Middle frontal gyrus (tissue), 1 donor: ENCODE measurements around the gene BCL6B.
A peak's percentile ranks its signal among the peaks of the same experiment; 100 is the strongest.

Experiments used
- DNase-seq: peaks from one replicate; pipeline ENCODE4 v3.0.0-alpha.2; 2015; ENCODE audit warnings: low spot score; ENCODE audit errors: extremely low spot score

Gene BCL6B

DNA sequence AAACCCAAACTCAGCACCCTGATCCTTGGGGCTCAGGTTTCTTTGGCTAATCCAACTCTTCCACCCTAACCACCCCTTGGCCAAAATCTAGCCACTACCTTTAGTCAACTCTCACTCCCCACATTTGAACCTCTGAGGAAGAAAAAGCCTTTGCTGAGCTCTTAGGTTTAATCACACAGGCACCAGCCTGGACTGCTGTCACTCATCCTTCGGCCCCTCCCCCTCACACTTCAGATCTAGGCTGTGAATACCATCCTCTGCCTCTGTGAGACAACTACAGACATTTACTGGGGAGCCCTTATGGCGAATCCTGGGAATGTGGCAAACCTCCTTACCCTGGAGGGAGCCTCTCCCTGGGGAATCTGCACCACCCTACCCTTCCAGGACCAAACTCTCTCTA, 15.7 kb upstream of the BCL6B start:
- DNase-seq, result no peak

DNA sequence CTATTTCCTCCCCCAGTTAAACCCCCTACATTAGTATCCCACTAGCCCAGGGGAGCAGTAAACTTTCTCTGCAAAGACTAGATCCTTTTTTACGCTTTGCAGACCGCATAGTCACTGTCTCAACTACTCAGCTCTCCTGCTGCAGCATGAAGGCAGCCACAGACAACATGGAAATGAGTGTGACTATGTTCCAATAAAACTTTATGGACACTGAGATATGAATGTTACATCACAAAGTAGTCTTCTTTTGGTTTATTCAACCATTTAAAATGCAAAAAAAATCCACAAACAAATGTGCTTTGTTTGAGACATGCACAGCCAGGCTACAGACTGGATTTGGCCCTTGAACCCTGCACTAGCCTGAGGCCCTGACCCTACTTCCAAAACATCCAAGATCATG, 12.3 kb upstream of the BCL6B start:
- DNase-seq, result no peak

DNA sequence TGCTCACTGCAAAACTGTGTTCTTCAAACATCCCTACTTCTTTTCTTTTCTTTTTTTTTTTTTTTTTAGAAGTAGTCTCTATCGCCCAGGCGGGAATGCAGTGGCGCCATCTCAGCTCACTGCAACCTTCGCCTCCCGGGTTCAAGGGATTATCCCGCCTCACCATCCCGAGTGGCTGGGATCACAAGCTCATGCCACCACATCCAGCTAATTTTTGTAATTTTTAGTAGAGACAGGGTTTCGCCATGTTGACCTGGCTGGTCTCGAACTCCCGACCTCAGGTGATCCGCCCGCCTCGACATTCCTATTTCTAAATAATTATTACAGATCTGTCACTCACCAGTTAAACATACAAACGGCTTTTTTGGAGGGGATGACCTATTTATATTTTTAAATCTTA, 11.4 kb upstream of the BCL6B start:
- no peak for DNase-seq

DNA sequence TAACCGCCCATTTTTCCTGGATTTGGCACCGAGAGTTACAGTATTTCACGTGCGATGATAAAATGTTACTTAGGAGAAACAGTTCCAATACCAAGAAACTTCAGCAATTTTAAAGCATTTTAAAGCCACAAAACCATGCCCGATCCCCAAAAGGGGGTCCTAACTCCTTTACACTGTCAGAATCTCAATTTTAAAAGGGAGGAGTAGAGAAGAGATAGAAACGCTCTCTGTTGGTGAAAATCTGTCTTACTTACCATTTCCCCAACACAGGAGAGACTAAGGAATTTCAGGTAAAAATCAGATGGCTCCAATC, 11.0 kb upstream of the BCL6B start:
- no peak for DNase-seq

DNA sequence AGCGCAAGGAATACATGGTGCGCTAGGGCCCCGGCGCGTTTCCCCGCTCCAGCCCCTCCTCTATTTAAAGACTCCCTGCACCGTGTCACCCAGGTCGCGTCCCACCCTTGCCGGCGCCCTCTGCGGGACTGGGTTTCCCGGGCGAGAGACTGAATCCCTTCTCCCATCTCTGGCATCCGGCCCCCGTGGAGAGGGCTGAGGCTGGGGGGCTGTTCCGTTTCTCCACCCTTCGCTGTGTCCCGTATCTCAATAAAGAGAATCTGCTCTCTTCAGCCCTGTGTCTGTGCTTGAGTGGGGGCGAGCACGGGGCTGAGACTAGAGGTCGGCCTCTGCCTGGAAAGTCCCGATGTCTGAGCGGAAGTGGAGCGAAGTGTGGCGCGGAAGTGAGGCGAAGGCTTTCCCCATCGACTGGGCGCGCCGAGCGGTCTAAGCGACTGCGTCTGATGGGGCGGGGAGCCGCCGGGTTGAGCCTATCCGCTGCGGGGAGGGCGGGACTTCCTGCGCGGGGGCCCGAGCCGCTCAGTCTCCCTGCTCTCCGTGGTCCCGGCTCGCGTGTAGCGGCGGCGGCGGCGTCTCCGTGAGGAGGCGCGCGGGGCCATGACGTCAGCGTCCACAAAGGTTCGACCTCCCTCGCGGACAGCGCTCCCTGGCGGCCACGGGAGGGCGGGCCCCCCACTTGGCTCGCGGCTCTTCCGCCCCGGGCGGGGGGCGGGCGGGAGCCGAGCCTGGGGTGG, 8.4 kb upstream of the BCL6B start:
- peak; percentile 94 for DNase-seq

DNA sequence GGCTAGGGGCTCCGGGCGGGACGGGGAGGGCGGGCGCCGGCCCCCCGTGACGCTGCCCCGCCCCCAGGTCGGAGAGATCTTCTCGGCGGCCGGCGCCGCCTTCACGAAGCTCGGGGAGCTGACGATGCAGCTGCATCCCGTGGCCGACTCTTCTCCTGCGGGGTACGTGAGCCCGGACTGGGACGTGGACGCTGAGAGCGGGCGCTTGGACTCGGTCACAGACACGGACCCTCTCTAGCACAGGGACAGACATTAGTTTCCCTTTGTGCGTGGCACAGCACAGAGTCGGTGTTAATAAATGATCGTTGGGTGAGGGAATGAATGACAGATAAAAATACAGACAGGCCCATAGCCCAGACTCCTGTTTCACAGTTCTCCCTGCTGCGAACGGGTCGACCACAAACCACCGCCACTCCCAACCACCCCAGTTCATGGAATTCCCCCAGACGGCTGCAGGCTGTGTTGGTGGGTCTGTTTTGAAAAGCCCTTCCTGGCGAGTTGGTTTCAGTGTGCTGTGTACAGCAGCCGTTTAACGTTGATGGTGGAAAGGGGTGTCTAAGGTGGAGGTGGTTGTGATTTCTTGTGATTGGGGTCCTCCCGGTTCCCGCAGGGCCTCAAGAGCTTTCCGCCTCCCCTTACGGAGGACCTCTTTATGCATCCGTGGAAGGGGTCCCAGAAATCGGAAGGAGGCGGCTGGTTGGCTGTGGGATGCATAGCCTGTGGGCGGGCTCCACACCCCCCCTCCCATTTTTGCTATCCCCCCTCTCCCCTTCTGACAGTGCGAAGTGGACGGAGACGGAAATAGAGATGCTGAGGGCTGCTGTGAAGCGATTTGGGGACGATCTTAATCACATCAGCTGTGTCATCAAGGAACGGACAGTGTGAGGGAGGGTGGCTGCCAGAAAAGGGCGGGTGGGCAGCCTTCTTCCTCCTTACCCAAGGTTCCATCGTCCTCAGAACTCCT, 7.6 kb upstream of the BCL6B start:
- DNase-seq, result no peak

DNA sequence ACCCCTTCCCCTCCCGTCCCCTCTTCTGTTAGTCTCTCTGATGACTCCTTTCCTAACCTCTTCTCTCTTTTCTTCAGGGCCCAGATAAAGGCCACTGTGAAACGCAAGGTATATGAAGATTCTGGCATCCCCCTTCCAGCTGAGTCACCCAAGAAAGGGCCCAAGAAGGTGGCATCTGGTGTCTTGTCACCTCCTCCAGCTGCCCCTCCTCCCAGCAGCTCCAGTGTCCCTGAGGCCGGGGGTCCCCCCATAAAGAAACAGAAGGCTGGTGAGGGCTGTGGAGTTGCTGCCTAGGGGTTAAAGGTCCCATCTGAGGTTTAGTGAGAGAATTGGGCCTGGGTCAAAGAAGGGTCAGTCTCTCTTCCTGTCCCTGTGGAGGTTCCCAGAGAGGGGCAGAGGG, 6.4 kb upstream of the BCL6B start:
- DNase-seq, result no peak

DNA sequence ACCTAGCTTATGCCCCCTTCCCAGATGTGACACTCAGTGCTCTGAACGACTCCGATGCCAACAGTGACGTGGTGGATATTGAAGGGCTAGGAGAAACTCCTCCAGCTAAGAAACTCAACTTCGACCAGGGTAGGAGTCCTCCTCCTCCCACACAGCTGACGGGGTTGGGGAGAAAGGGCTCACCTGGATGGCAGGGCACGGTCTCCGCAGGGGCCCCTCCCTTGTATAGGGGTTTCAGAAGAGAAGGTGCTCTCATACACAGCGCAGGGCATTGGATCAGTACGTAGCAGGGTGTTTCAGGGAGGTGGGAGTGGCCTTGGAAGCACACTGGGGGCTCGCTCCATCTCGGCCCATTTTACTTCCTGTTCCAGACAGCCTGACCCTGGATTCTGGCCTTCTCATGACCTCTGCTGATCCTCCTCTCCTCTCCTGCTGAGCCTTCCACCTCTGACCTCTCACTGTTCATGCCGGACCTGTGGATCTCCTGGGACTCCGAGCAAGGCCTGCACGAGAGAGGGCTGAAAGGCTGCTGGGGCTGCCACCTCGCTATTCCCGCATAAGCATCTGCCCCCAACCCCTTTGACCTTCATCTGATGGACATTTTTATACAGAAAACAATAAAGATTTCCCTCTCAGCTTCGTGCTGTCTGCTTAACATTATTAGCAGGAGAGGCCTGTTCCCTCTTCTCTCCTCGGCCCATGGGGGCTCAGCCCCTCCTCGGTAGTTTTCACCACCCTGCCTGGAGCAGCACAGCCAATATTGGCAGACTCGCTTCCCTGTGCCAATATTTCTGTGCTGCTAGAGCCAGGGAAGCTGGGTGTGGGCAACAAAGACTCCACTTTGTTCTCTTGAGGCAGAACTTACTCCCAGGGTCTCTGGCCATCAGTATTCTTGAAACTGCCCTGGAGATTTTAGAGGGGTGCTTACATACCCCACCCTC, 5.7 kb upstream of the BCL6B start:
- no peak for DNase-seq

DNA sequence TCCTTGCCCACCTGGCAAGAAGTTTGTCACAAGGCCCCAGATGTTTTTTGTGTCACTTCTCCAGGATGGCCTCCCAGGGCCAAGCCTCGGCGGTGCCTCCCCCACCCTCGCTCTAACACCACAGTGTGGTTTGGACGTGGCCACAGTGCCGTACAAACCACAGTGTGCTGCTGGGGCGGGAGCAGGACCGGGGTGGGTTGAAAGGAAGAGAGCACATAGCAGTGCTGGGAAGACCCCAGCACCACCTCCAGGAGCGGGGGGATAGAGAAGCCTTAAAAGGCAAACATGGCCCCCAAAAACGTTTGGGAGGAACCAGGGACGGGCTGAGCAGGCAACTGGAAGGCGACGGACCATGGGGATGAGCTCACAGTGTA, 5.0 kb upstream of the BCL6B start:
- no peak for DNase-seq

DNA sequence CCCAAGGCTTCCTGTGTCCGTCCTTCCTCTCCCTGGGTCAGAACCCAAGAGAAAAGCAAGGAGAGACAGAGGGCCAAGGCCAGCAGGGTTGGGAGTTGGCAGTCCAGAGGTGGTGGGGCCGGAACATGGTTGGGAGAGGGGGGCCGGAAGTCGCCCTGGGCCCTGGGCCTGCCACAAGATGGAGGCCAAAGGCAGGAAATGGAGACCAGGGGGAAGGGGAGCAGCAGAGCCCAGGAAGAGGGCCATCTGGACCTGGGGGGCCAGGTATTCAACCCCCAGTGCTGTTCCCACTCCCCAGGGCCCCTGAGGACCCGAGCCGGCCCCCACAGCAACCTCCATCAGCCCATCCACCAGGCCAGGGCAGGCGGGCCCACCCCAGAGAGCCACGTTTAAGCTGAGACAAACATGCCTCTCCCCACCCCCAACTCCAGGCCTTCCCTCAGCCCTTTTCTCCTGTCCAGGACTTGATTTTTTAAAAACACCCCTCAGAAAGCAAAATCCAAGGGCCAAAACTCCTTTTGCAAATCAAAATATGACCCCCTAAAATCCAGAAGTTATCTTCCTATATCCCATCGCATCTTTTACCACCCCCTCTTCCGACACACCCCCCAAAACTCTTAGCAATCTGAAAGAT, 4.4 kb upstream of the BCL6B start:
- DNase-seq, result no peak

DNA sequence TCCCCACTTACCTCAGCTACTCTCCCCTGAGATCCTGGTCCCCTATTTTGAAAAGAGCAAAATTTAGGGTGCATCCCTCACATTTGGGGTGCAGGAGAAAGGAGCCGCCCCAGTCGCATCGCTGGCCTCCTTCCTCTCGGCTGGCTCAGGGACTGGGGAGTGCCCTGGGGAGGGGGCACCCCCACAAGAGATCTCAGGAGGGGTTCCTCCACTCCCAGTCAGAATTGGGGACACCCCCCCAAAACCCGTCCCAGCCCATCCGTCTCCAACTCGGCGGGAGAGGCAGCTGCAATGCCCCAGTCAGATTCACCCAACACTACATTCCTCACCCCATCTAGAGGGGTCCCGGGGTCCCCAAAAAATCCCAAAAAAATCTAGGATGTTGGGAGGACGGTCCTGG, 3.5 kb upstream of the BCL6B start:
- no peak for DNase-seq

DNA sequence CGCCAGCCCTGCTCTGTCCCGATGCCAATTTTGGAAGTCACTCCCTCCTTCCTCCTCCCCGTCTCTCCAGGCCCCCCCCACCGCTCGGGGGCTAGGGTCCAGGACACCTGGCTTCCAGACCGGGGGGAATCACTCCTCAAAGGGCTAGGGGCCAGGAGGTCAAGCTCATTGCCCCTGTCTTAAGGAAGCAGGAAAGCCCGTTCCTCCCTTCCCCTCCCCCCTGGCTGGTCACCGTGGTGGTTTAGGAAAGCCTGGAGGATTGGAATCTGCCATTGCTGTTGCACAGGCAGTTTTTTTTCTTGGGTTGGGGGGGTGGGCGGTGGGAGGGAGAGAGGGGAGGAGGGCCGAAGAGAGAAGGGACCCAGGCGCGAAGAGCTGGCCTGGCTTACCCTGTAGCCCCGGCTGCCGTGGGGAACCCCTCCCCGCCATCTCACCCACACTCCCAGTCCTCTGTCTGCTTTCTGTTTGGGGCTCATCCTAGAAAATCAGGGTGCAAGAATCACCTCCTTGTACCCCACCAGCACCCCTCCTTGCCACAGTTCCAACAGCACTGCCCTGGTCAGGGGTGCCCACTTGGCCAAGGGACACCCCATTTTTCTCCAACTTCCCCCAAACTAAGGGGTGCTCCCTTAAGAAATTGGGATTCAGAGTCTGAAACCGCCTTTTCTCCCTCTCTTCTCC, 2.9 kb upstream of the BCL6B start:
- no peak for DNase-seq

DNA sequence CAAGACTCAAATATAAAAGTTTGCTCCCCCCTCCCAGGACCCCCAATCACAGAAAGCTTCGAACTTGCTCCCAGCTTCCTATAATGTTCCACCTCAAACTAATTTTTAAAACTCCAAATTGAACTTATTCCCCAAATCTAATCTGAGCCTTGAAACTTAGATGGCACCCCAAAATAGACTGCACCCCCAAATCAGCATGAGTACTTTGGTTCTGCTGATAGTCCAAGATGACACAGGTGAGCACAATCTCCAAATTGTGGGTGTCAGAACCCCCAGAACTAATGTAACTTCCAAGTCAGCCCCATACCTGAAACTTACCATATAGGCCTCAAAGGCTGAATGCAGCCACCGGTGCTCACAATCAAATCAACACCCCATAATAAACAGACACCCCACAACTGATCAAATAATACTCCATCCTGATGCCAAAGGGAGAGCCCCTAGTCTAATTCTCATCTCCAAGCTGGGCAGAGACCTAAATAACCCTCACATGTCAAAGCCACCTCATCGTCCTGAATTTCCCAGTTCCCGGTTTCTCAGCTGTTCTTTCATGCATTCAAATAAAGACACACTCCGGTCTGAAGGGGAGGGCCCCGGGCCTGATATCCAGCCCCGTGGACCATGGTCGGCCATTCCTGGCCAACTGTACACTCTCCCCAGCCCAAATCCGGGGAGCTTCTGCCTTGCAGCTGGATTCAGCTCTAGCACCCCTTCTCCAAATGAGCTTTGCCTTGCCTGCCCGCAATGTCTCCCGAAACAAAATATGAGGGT, 1.8 kb upstream of the BCL6B start:
- no peak for DNase-seq

DNA sequence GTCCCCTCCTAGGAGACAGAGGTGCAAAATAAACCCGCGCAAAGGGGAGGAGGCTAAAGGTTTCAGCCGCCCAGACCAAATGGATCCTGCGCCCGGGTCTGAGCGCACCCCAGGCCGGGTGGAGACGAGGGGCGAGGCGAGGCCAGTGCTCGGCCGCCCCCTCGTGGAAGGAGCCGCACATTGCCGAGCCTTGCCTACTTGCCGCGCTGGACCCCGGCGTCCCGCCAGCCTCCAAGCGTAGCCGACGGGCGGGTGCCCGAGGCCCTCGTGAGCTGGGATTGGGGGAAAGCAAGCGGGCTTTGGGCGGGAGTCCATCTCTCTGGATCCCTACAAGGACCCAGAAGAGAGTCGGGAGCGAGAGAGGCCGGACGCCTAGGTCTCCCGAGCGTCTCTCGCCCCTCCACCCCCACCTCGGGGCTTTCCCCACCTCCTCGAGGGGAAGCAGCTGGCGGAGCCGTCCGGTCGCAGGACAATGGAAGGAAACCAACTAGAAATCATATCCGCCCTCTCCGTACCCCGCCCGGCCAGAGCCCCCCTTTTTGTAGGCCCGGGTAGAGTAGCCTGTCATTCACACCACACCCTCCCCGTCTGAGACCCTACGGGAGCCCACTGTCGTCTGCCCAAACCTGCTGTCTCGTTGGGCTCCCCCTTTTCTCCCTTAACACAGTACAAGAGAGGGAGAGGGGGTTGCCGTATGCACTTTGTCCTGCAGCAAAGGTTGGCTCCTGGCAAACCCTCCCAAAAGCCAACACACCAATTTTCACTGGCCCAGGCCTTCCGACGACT, 664 bp upstream of the BCL6B start:
- no peak for DNase-seq

DNA sequence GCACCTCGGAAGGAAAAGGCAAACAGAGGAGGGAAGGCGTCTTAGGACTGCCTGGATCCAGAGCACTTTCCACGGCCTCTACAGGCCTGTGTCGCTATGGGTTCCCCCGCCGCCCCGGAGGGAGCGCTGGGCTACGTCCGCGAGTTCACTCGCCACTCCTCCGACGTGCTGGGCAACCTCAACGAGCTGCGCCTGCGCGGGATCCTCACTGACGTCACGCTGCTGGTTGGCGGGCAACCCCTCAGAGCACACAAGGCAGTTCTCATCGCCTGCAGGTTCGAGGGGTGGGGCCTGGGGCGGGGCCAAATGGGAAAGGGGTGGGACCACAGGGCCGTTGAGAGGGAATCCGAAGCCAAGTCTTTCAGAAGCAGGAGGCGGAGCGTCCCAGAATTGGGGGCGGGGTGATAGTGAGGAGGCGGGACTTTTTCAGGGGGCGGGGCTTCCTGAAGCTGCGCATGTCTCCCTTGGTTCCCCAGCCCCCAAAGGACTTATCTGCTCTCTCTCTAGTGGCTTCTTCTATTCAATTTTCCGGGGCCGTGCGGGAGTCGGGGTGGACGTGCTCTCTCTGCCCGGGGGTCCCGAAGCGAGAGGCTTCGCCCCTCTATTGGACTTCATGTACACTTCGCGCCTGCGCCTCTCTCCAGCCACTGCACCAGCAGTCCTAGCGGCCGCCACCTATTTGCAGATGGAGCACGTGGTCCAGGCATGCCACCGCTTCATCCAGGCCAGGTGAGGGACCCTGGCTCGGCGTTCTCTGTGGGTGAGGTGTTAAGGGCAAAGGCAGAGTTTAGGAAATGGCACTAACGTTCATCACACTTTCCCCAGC, 939 bp downstream of the BCL6B start:
- no peak for DNase-seq

DNA sequence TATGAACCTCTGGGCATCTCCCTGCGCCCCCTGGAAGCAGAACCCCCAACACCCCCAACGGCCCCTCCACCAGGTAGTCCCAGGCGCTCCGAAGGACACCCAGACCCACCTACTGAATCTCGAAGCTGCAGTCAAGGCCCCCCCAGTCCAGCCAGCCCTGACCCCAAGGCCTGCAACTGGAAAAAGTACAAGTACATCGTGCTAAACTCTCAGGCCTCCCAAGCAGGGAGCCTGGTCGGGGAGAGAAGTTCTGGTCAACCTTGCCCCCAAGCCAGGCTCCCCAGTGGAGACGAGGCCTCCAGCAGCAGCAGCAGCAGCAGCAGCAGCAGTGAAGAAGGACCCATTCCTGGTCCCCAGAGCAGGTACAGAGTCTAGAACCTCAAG, 1.5 kb downstream of the BCL6B start:
- DNase-seq, result no peak

DNA sequence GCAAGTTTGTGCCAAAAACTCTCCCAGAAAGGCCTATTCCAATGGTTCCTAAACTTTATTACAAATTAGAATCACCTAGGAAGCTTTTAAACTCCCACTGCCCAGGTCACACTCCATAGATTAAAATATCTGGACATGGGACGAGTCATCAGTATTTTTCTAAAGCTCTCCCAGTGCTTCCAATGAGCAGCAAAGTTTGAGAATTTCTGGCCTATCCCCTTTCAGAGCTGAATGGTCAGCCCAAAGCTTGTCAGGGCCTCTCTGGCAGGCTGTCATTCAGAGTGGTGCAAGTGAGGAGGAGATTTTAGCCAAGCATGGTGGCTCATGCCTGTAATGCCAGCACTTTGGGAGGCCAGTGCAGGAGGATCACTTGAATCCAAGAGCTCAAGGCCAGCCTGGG, 2.4 kb downstream of the BCL6B start:
- no peak for DNase-seq

DNA sequence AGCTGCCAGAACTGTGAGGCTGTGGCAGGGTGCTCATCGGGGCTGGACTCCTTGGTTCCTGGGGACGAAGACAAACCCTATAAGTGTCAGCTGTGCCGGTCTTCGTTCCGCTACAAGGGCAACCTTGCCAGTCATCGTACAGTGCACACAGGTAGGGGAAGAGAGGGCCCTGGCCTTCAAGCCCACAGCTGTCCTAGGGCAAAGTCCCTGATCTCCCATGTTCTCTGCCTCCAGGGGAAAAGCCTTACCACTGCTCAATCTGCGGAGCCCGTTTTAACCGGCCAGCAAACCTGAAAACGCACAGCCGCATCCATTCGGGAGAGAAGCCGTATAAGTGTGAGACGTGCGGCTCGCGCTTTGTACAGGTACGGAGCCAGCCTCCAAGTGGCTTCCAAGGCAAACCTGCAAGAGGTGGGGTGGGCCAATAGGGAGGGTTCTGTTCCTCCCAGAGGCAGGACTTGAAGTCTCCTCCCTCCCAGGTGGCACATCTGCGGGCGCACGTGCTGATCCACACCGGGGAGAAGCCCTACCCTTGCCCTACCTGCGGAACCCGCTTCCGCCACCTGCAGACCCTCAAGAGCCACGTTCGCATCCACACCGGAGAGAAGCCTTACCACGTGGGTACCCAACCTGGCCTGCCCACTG, 3.7 kb downstream of the BCL6B start:
- DNase-seq, result no peak
